CD4-positive, alpha-beta T cell (primary cell): ENCODE measurements around the gene CNOT6L. TPM values are rescaled to one million over a fixed set of nuclear protein-coding genes. Genes with fewer than 3 reads are reported as not detected.

Experiments
- ATAC-seq: fragments of 200-7000 bp; cut with Tn5 transposase; one replicate; pipeline ENCODE4 v1.10.0; 2022; ENCODE audit warnings: mild to moderate bottlenecking; ENCODE audit not compliant: poor library complexity
- CTCF ChIA-PET: fragments of 350-600 bp; sonication (Branson Sonifier 250); formaldehyde crosslinking; loops from one replicate; lab custom pipeline; 2021; ENCODE audit warnings: antibody characterized with exemption, inconsistent platforms; lab: Charles Lee
- POLR2A ChIA-PET: fragments of 350-600 bp; sonication (Branson Sonifier 250); formaldehyde crosslinking; loops from one replicate; lab custom pipeline; 2021; ENCODE audit warnings: antibody characterized with exemption, inconsistent platforms; lab: Charles Lee
- DNase-seq, 14 experiments: peaks; one replicate each; pipeline ENCODE4 v3.0.0-alpha.2; 2013 to 2020; ENCODE audit warnings: mixed read lengths in 2 of 14
- H3K27ac ChIP-seq, 2 donors: one replicate each; pipeline versions ENCODE4 v1.5.1 to v1.7.0; 2013; ENCODE audit warnings: low read length in 2 of 2, low read depth in 1 of 2, mild to moderate bottlenecking in 1 of 2
- H3K27me3 ChIP-seq, 2 experiments: 1 replicate in 1 of 2; 2 replicates in 1 of 2; pipeline versions ENCODE4 v1.6.1 to v1.7.0; 2013; ENCODE audit warnings: low read length in 2 of 2, control low read depth in 1 of 2, mild to moderate bottlenecking in 1 of 2, moderate library complexity in 1 of 2; ENCODE audit not compliant: insufficient read depth in 2 of 2, control insufficient read depth in 1 of 2
- H3K36me3 ChIP-seq: one replicate; pipeline ENCODE4 v1.6.1; 2013; ENCODE audit warnings: low read length, control low read depth; ENCODE audit not compliant: insufficient read depth
- H3K4me1 ChIP-seq: one replicate; pipeline ENCODE4 v1.6.1; 2013; ENCODE audit warnings: low read length, control low read depth; ENCODE audit not compliant: insufficient read depth
- H3K4me3 ChIP-seq: one replicate; pipeline ENCODE4 v1.5.1; 2013; ENCODE audit warnings: mild to moderate bottlenecking, low read length, moderate library complexity
- H3K9me3 ChIP-seq, 2 experiments: 1 replicate in 1 of 2; 2 replicates in 1 of 2; pipeline versions ENCODE4 v1.6.1 to v1.7.0; 2013; ENCODE audit warnings: low read length in 2 of 2, mild to moderate bottlenecking in 2 of 2, control low read depth in 1 of 2, moderate library complexity in 1 of 2; ENCODE audit not compliant: control insufficient read depth in 1 of 2, insufficient read depth in 1 of 2
- H3K27ac Mint-ChIP-seq: one replicate; pipeline ENCODE4 v1.8.0; 2020; ENCODE audit warnings: mixed read lengths
- H3K27me3 Mint-ChIP-seq: one replicate; pipeline ENCODE4 v1.8.0; 2021; ENCODE audit warnings: mixed read lengths
- H3K36me3 Mint-ChIP-seq: one replicate; pipeline ENCODE4 v1.8.0; 2021; ENCODE audit warnings: low read depth, mixed read lengths
- H3K4me1 Mint-ChIP-seq: one replicate; pipeline ENCODE4 v1.8.0; 2021; ENCODE audit warnings: low read depth, mixed read lengths
- H3K4me3 Mint-ChIP-seq: one replicate; pipeline ENCODE4 v1.8.0; 2020; ENCODE audit warnings: mild to moderate bottlenecking, mixed read lengths
- H3K9me3 Mint-ChIP-seq: one replicate; pipeline ENCODE4 v1.8.0; 2020; ENCODE audit warnings: mixed read lengths
- intact Hi-C, 2 experiments: fragments of 100-400 bp; cut with DNase I in 1 of 2; cut with micrococcal nuclease in 1 of 2; formaldehyde crosslinking; loops; one replicate each; pipeline versions ENCODE4 v1.15.1 to v1.9.0; 2023 to 2025; cut with DNase I, micrococcal nuclease
- total RNA-seq, 174 experiments: library from RNA in 2 of 174; stranded (reverse) in 2 of 174; gene quantifications; one replicate each; pipeline ENCODE4 v1.2.3 and lab custom pipeline; 2021 to 2026
- TF ChIP-seq, protein P1 (sequence below): fragments of 200-600 bp; IDR thresholded peaks from one replicate; pipeline ENCODE4 v1.8.0; 2022; ENCODE audit warnings: antibody characterized with exemption, mild to moderate bottlenecking

The CNOT6L gene
- total RNA-seq, 2 experiments from 2014 or later = 216 to 234 TPM

GRCh38 chr4:77826275-77826674, 7.1 kb upstream of the CNOT6L start:
- Histone ChIP-seq H3K4me3 (no peak overlapping the region), H3K9me3 (no peaks in the 10 kb centered on the region), H3K27me3 (no peaks in the 10 kb centered on the region), H3K36me3 (no peaks in the 10 kb centered on the region), H3K27ac (peak overlapping the region in 1 of 2 donors; percentile 66), H3K4me1 (peaks cover 46% of the 10 kb centered on the region)
- no peak for DNase-seq
- Mint-ChIP-seq H3K9me3 (no peaks in the 10 kb centered on the region), H3K36me3 (no peaks in the 10 kb centered on the region), H3K4me1 (peaks cover 66% of the 10 kb centered on the region), H3K27ac (peak overlapping the region; percentile 75), H3K4me3 (no peak overlapping the region), H3K27me3 (no peaks in the 10 kb centered on the region)
- no peak for ATAC-seq
- intact Hi-C loops = loop anchor here in 1 of 2 experiments (2.0 kb wide), 2 partner anchors 15 to 23 kb away; no protein-coding TSS in a partner anchor
- TF ChIP-seq, protein P1, sequence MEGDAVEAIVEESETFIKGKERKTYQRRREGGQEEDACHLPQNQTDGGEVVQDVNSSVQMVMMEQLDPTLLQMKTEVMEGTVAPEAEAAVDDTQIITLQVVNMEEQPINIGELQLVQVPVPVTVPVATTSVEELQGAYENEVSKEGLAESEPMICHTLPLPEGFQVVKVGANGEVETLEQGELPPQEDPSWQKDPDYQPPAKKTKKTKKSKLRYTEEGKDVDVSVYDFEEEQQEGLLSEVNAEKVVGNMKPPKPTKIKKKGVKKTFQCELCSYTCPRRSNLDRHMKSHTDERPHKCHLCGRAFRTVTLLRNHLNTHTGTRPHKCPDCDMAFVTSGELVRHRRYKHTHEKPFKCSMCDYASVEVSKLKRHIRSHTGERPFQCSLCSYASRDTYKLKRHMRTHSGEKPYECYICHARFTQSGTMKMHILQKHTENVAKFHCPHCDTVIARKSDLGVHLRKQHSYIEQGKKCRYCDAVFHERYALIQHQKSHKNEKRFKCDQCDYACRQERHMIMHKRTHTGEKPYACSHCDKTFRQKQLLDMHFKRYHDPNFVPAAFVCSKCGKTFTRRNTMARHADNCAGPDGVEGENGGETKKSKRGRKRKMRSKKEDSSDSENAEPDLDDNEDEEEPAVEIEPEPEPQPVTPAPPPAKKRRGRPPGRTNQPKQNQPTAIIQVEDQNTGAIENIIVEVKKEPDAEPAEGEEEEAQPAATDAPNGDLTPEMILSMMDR = no peak
- ChIA-PET CTCF (interaction anchor here (1.0 to 1.3 kb wide), 2 partner anchors 8 to 27 kb away, joined by 3 read pairs; no protein-coding TSS in a partner anchor), POLR2A (interaction anchor here (1.5 to 16.4 kb wide), 3 partner anchors 9 to 30 kb away, joined by 6 to 1450 read pairs (median 21); partner anchors contain the start of genes CNOT6L and MRPL1)

- Histone ChIP-seq H3K4me1 (peaks cover 41% of the 10 kb centered on the region), H3K27ac (peak overlapping the region; percentile 86 to 98), H3K4me3 (peak overlapping the region; percentile 60), H3K27me3 (no peaks in the 10 kb centered on the region), H3K9me3 (no peaks in the 10 kb centered on the region), H3K36me3 (no peaks in the 10 kb centered on the region)
- peaks cover 34% of the 10 kb centered on the region for H3K36me3 Mint-ChIP-seq
- H3K9me3 Mint-ChIP-seq = no peaks in the 10 kb centered on the region
- H3K4me3 Mint-ChIP-seq = peak overlapping the region; percentile 97
- ATAC-seq (peak; percentile 22), DNase-seq (peak in 13 of 14 experiments; percentile 26 to 90 (median 47))
- intact Hi-C loops = loop anchor here in 1 of 2 experiments (5.0 kb wide), 1 partner anchor 84 kb away; no protein-coding TSS in a partner anchor
- H3K4me1 Mint-ChIP-seq = peaks cover 71% of the 10 kb centered on the region
- ChIA-PET CTCF (interaction anchor here (2.2 to 2.9 kb wide), 3 partner anchors 35 to 40 kb away, joined by 8 to 28 read pairs (median 11); partner anchors contain the start of gene MRPL1), POLR2A (interaction anchor here (1.7 to 16.4 kb wide), 5 partner anchors 22 to 746 kb away, joined by 5 to 1450 read pairs (median 35); partner anchors contain the start of genes CCNI and MRPL1)
- peaks cover 4% of the 10 kb centered on the region for H3K27me3 Mint-ChIP-seq
- peak overlapping the region; percentile 96 for H3K27ac Mint-ChIP-seq
- TF ChIP-seq, protein P1 = no peak
These were observed 2.6 kb upstream of the CNOT6L start for GRCh38 chr4:77821775-77822174.

GRCh38 chr4:77820649-77821561, 1.7 kb upstream of the CNOT6L start:
- Histone ChIP-seq H3K4me3 (peak overlapping the region; percentile 60), H3K4me1 (peaks cover 39% of the 10 kb centered on the region), H3K36me3 (no peaks in the 10 kb centered on the region), H3K9me3 (no peaks in the 10 kb centered on the region), H3K27me3 (no peaks in the 10 kb centered on the region), H3K27ac (peak overlapping the region; percentile 86 to 98)
- intact Hi-C loops = loop anchor here (1.0 to 5.0 kb wide), 3 partner anchors 33 to 84 kb away; partner anchors contain the start of gene MRPL1 (in 2 of the 2)
- peaks cover 4% of the 10 kb centered on the region for H3K27me3 Mint-ChIP-seq
- peak overlapping the region; percentile 97 for H3K4me3 Mint-ChIP-seq
- peaks cover 36% of the 10 kb centered on the region for H3K36me3 Mint-ChIP-seq
- peaks cover 71% of the 10 kb centered on the region for H3K4me1 Mint-ChIP-seq
- peak overlapping the region; percentile 96 for H3K27ac Mint-ChIP-seq
- DNase-seq = peak in 4 of 14 experiments; percentile 8 to 59 (median 46)
- CTCF ChIA-PET = interaction anchor here (1.4 to 2.9 kb wide), 4 partner anchors 32 to 41 kb away, joined by 7 to 28 read pairs (median 10); partner anchors contain the start of gene MRPL1
- H3K9me3 Mint-ChIP-seq = no peaks in the 10 kb centered on the region
- no peak for ATAC-seq
- TF ChIP-seq, protein P1 = no peak
- POLR2A ChIA-PET = interaction anchor here (0.6 to 16.4 kb wide), 30 partner anchors 8 to 1607 kb away, joined by 3 to 1450 read pairs (median 4); partner anchors contain the start of genes CCNI, MRPL1 and SCARB2
